ENCODE measurements around the gene DZANK1. TPM values are rescaled to one million over a fixed set of nuclear protein-coding genes. Genes with fewer than 3 reads are reported as not detected.
"Not testable (repeated sequence)": the region's sequence is repeated elsewhere in the genome, so short reads cannot be mapped to it uniquely, and the experiment has no call there.

DZANK1 gene
- polyA plus RNA-seq, 1 donor from 2014 or later = 10.6 TPM

- H3K9ac ChIP-seq (ENCODE audit: low read length) = no peak overlapping the region
- no peak overlapping the region for H3K4me3 ChIP-seq (ENCODE audit: low read length)
- H3K36me3 ChIP-seq (ENCODE audit: insufficient read depth, low read length) = no peaks in the 10 kb centered on the region
- no peak overlapping the region for H3K27ac ChIP-seq (ENCODE audit: low read length)
- H3K9me2 ChIP-seq (ENCODE audit: insufficient read depth, low read length) = no peaks in the 10 kb centered on the region
- H3K79me2 ChIP-seq (replicated peaks; ENCODE audit: insufficient read depth, low read length) = no peaks in the 10 kb centered on the region
- no peaks in the 10 kb centered on the region for H3F3A ChIP-seq (ENCODE audit: insufficient read depth, low read length, poor library complexity, severe bottlenecking)
- no peaks in the 10 kb centered on the region for H3K27me3 ChIP-seq (ENCODE audit: insufficient read depth, low read depth, low read length)
- H2AFZ ChIP-seq (ENCODE audit: low read depth, low read length) = no peak overlapping the region
- H3K9me3 ChIP-seq (ENCODE audit: low read length) = no peaks in the 10 kb centered on the region
- H4K20me1 ChIP-seq (ENCODE audit: insufficient read depth) = no peaks in the 10 kb centered on the region
- TF ChIP-seq EZH2 (IDR thresholded peaks at IDR 0.05; ENCODE audit: borderline replicate concordance, insufficient read depth, low read length, poor library complexity, severe bottlenecking) (no peak), RAD21 (conservative IDR thresholded peaks at IDR 0.05) (no peak), REST (IDR thresholded peaks at IDR 0.05; ENCODE audit: borderline replicate concordance) (no peak), POLR2AphosphoS5 (IDR thresholded peaks at IDR 0.05) (no peak), TAF1 (IDR thresholded peaks at IDR 0.05; ENCODE audit: low read depth) (no peak), EP300 (conservative IDR thresholded peaks at IDR 0.05; ENCODE audit: poor library complexity, severe bottlenecking) (no peak), SMC3 (conservative IDR thresholded peaks at IDR 0.05; ENCODE audit: poor library complexity) (no peak), MXI1 (conservative IDR thresholded peaks at IDR 0.05; ENCODE audit: poor library complexity, severe bottlenecking) (no peak)
- TF ChIP-seq, protein P1, sequence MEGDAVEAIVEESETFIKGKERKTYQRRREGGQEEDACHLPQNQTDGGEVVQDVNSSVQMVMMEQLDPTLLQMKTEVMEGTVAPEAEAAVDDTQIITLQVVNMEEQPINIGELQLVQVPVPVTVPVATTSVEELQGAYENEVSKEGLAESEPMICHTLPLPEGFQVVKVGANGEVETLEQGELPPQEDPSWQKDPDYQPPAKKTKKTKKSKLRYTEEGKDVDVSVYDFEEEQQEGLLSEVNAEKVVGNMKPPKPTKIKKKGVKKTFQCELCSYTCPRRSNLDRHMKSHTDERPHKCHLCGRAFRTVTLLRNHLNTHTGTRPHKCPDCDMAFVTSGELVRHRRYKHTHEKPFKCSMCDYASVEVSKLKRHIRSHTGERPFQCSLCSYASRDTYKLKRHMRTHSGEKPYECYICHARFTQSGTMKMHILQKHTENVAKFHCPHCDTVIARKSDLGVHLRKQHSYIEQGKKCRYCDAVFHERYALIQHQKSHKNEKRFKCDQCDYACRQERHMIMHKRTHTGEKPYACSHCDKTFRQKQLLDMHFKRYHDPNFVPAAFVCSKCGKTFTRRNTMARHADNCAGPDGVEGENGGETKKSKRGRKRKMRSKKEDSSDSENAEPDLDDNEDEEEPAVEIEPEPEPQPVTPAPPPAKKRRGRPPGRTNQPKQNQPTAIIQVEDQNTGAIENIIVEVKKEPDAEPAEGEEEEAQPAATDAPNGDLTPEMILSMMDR (IDR thresholded peaks at IDR 0.05; ENCODE audit: poor library complexity, severe bottlenecking) = no peak
- no peak overlapping the region for H3K4me2 ChIP-seq (ENCODE audit: low read length)
Measured at GRCh38 chr20:18380908-18381529, 85.8 kb downstream of the DZANK1 start.

- Histone ChIP-seq H3K4me2 (ENCODE audit: low read length) (no peak overlapping the region), H3K27ac (ENCODE audit: low read length) (no peak overlapping the region), H3K9me2 (ENCODE audit: insufficient read depth, low read length) (no peaks in the 10 kb centered on the region), H4K20me1 (ENCODE audit: insufficient read depth) (no peaks in the 10 kb centered on the region), H3K79me2 (replicated peaks; ENCODE audit: insufficient read depth, low read length) (no peaks in the 10 kb centered on the region), H3K36me3 (ENCODE audit: insufficient read depth, low read length) (no peaks in the 10 kb centered on the region), H3K9me3 (ENCODE audit: low read length) (no peaks in the 10 kb centered on the region), H3K9ac (ENCODE audit: low read length) (no peak overlapping the region), H3F3A (ENCODE audit: insufficient read depth, low read length, poor library complexity, severe bottlenecking) (no peaks in the 10 kb centered on the region), H3K4me3 (ENCODE audit: low read length) (no peak overlapping the region), H2AFZ (ENCODE audit: low read depth, low read length) (no peak overlapping the region), H3K27me3 (ENCODE audit: insufficient read depth, low read depth, low read length) (no peaks in the 10 kb centered on the region)
- TF ChIP-seq SMC3 (conservative IDR thresholded peaks at IDR 0.05; ENCODE audit: poor library complexity) (no peak), TAF1 (IDR thresholded peaks at IDR 0.05; ENCODE audit: low read depth) (no peak), MXI1 (conservative IDR thresholded peaks at IDR 0.05; ENCODE audit: poor library complexity, severe bottlenecking) (no peak), EZH2 (IDR thresholded peaks at IDR 0.05; ENCODE audit: borderline replicate concordance, insufficient read depth, low read length, poor library complexity, severe bottlenecking) (no peak), POLR2AphosphoS5 (IDR thresholded peaks at IDR 0.05) (no peak), EP300 (conservative IDR thresholded peaks at IDR 0.05; ENCODE audit: poor library complexity, severe bottlenecking) (no peak), REST (IDR thresholded peaks at IDR 0.05; ENCODE audit: borderline replicate concordance) (no peak), RAD21 (conservative IDR thresholded peaks at IDR 0.05) (no peak)
- TF ChIP-seq, protein P1 (IDR thresholded peaks at IDR 0.05; ENCODE audit: poor library complexity, severe bottlenecking) = no peak
Measured at GRCh38 chr20:18377896-18378481, 88.8 kb downstream of the DZANK1 start.

GRCh38 chr20:18375551-18375950 is 91.3 kb downstream of the DZANK1 start:
- H3K27me3 ChIP-seq (ENCODE audit: insufficient read depth, low read depth, low read length); H3K9ac ChIP-seq (ENCODE audit: low read length); H3K27ac ChIP-seq (ENCODE audit: low read length); H2AFZ ChIP-seq (ENCODE audit: low read depth, low read length); H3K9me2 ChIP-seq (ENCODE audit: insufficient read depth, low read length); H3K9me3 ChIP-seq (ENCODE audit: low read length); H3K79me2 ChIP-seq (replicated peaks; ENCODE audit: insufficient read depth, low read length); H3K4me3 ChIP-seq (ENCODE audit: low read length); H3F3A ChIP-seq (ENCODE audit: insufficient read depth, low read length, poor library complexity, severe bottlenecking); H4K20me1 ChIP-seq (ENCODE audit: insufficient read depth); H3K4me2 ChIP-seq (ENCODE audit: low read length); H3K36me3 ChIP-seq (ENCODE audit: insufficient read depth, low read length): not testable (repeated sequence)
